ENCODE results near the gene SHISA8.

The SHISA8 gene

GRCh38 chr22:41933411-41934177 is 18.7 kb upstream of the SHISA8 start:
- DNase-seq = no peak

DNA sequence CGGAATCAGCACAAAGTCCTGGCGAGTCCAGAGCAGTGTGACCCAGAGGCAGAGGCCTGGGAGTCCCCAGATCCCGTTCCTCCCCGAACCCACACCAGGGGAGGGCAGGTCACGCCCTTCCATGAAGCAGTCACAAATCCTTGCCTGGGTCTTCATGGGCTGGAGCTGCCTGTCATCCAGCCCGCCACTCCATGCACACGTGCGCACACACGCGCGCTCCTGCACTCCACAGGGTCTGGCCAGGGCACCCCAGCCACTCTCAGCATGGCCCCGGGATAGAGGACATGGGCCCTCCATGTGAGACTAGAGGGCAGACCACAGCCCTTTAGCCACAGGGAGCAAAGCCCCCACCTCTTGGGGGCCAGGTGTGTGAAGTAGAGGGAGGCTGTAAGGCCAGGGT is 17.5 kb upstream of the SHISA8 start:
- DNase-seq = no peak

DNA sequence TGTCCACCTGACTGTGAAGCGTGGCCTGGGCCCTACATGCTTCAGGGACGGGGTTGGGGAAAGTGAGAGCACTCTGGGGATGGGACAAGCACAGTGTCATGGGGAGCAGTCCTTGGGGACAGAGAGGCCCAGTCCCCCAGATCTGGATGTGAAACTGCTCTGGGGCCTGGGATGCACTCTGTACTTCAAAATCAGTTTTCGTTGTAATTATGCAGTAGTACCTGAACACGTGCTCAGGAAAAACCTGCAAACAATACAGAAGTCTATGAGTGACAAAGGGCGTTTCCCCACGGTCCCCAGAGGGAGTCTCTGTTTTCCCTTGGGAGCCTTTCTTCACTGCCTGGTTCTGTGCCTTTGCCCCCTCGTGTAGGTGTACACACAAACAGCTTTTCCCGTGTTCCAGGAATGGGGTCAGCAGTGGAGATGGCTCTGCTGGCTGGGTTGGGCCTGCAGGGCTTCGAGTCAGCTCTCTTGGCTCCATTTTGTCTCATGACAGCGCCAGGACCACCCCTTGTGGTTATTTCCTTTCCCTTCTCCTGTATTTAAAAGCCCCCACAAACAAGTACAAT is 16.9 kb upstream of the SHISA8 start:
- no peak for DNase-seq

DNA sequence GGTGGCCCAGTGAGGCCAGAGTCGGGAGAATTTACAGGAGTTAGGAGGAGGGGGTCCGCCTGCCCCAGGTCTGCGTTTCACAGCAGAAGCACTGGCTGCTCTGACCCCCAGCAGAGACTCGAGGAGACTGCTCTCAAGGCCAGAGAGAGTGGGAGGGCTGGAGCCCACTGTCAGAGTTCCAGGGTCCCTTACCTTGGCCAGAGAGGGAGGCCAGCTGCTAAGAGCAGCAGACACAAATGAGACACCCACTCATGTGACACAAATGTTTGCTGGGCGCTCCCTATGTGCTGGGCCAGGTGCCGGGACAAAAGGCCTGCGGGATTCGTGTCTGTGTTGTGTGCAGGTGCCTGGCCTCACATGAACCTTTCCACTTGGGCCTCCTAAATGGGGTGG is 14.5 kb upstream of the SHISA8 start:
- DNase-seq = no peak

- DNase-seq = no peak
Observed at GRCh38 chr22:41928593-41929417, 13.9 kb upstream of the SHISA8 start.

DNA sequence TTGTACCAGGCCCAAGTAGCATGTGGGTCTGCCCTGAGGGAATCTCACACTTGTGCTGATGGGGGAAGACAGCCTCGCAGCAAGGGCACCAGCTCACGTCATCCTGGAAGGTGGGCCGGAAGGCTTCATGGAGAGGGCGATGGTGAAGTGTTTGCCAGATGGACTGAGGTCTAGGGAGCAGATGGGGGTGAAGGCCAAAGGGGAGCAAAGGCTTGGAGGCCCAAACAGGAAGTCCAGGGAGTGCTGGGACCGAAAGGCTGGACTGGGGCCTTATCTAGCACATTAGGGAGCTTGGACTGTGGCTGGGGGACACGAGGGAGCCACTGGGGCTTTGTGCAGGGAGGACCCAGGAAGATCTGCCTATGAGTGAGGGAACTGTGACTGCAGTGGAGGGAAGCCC is 12.9 kb upstream of the SHISA8 start:
- DNase-seq = no peak

- DNase-seq = no peak
Observed at GRCh38 chr22:41925783-41926460, 11.0 kb upstream of the SHISA8 start.

DNA sequence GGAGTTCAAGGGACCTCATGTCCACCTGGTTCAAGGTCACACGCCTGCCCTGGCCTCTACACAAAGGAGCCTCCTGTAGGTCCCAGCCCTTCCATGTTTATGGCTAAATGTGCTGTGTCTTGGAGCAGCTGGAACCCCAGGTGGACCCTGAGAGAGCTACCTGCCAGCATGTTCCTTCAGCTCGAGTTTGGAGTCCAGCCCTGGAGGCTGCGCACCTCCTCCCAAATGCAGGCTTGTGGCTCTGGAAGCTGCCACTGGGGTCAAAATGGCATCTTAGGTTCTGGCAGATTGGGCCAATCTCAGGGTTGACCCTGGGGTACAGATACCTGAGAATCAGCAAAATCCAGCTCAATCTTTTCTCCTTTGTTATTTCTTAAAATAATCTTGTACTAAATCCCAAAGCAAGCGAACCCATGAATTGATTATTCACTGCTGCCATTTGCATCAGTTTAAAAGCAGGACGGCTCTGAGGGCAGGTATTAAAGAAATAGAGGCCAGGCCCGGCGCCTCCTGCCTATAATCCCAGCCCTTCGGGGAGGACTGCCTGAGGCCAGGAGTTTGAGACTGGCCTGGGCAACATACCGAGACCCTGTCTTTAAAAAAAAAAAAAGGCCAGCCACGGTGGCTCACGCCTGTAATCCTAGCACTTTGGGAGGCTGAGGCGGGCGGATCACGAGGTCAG is 8.9 kb upstream of the SHISA8 start:
- no peak for DNase-seq

- DNase-seq = no peak
Observed at GRCh38 chr22:41922940-41923594, 8.2 kb upstream of the SHISA8 start.

DNA sequence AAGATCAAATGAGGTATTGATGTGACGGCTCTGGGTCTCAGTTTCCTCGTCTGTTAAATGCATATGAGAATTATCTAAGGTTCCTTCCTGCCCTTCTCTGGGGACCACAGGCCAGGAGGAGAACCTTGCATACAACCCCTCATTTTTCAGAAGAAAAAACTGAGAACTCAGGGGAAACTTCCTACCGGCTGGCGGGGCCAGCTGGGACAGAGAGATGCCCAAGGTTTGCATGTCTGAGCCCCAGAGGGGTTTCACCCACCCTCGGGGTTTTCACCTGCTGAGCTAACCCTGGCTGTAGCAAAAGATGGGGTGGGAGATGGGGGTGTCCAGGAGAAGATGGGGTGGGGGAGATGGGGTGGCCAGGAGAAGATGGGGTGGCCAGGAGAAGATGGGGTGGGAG is 7.5 kb upstream of the SHISA8 start:
- DNase-seq = no peak

DNA sequence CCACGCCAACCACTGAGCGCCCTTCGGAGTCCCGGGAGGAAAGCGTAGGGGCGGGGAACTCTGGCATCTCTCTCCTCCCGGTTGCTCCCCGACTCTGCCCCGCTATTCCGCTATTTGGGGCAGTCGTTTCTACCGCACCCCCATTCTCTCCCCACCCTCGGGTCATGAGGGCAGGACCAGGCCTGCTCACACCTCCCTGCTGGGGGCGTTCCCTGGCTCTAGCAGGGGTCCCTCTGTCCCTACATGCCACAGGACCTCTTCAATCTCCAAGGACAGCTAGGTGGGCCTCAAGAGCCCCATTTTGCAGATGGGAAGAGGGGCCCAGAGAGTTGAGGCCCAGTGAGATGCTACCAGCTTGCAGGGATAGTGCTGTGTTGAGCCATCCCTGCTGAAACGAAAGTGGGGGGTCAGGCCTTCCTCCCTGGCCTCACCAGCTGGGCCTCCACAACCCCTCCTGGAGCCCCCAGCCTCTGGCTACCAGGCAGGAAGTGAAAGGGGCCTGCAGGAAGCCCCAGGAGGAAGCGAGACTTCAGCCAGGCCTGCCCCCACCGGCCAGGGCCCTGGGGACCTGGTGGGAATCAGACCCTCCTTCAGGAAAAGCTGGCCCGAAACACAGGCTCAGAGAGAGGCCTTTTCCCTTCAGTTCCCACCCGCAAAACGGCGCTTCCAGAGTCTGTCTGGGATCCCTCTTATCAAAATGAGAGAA is 5.5 kb upstream of the SHISA8 start:
- no peak for DNase-seq

GRCh38 chr22:41919357-41920224 is 4.7 kb upstream of the SHISA8 start:
- DNase-seq = no peak

DNA sequence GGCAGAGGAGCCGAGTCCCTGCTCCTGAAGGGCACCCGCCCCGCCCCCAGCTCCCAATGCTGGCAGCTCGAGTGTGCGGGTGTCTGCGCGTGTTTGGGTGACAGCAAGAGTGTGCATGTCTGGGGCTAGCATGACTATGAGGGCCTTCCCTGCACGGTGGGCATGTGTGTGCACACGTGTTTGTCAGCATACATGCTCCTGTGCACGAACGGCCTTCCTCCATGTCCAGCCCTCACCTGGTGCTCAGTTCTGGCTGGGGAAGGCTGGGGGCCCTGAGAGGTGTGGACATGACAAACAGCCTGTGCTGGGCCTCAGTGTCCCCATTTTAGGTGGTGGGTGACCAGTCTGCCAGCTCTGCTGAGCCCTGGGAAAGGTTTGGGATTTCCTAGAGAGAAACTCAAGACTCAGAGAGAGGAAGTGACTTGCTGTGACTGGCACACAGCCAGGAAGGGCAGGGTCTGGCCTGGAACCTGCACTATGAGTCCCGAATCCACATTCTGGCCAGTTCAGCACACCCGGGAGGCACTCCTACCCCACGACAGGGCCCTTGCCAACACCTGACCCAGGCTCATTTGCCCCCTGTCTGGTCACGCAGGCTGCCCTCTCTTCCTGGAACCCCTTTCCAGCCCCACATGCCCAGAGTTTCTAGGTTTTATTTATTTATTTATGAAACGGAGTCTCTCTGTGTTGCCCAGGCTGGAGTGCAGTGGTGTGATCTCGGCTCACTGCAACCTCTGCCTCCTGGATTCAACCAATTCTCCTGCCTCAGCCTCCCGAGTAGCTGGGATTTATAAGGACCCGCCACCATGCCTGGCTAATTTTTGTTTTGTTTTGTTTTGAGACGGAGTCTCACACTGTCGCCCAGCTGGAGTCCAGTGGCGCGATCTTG is 3.3 kb upstream of the SHISA8 start:
- no peak for DNase-seq

DNA sequence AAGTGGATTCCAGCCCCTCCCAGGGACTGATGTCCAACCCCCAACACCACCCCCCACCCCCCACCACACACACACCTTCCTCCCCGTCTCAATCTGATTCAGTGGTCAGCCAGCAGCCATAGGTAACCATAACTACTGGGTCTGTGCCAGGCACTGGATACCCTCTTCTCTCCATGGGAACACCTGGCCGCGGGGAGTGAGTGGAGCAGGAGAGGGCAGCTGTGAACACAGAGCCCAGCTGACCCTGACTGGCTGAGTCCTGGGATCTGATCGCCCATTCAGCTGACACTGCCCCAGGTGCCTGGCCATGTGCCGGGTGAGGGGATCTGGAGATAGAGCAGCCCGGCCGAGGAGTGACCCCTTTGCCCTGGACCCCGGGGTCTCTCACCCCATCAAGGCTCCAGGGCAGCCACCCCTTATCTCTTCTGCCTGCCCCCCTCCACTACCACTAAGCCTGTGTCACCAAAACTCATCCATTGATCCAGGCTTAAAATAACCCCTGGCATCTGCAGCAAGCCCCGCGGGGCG is 2.6 kb upstream of the SHISA8 start:
- no peak for DNase-seq

- DNase-seq = no peak
Observed at GRCh38 chr22:41916745-41917358, 2.0 kb upstream of the SHISA8 start.

DNA sequence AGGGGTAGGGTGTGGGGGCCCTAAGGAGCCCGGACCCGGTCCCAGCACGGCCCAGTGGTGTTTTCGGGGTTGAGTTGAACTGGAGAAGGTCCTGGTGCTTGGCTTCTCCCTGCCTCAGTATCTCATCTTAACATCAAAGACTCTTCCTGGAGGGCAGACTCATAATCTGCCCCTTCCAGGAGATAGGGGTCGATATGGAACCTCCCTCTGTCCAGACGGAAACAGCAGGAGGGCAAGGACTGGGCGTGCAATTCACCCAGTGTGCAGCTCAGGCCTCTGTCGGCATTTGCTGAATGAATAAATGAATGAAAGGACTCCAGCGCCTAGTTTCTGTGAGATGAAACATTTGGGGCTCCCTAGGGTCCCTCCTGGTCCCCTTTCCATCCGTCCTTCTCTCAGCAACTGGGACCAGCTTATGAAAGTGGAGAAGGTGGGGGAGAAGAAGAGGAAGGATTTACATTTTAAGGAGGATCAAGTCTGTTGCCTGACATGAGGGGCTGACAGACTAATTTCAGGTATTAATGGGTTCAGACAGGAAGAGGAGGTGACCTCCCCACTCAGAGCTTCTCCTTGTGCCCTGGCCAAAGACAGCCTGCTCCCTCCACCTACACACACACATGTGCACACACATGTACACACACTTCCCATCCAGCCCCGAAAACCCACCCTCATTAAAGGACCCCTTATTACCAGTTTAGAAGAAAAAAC is 1.1 kb upstream of the SHISA8 start:
- no peak for DNase-seq

- DNase-seq = no peak
Observed at GRCh38 chr22:41914611-41915034, 251 bp downstream of the SHISA8 start.

Data from KG1 (cell line).